Caco-2 (cell line): ENCODE data around the gene UGT1A4. TPM values are rescaled to one million over a fixed set of nuclear protein-coding genes. Genes with fewer than 3 reads are reported as not detected.

Experiments used
- BruUV-seq: library from RNA; stranded (reverse); fragments of 400-500 nt; replicated peaks from 2 replicates; lab custom pipeline; 2021; lab: Mats Ljungman, UMichigan
- CTCF ChIA-PET: fragments of 300-600 bp; sonication (Branson Sonifier 250); formaldehyde crosslinking; loops from one replicate; lab custom pipeline; 2022; ENCODE audit warnings: antibody characterized with exemption; lab: Charles Lee
- POLR2A ChIA-PET: fragments of 300-600 bp; sonication (Branson Sonifier 250); formaldehyde crosslinking; loops from one replicate; lab custom pipeline; 2022; ENCODE audit warnings: antibody characterized with exemption; lab: Charles Lee
- DNase-seq, 2 experiments: peaks; one replicate each; pipeline versions ENCODE4 v3.0.0 to v3.0.0-alpha.2; 2020 to 2022
- H3K27me3 ChIP-seq: replicated peaks from 2 replicates; pipeline ENCODE4 v1.6.0; 2011; ENCODE audit warnings: low read length; ENCODE audit not compliant: control insufficient read depth, insufficient read depth
- H3K36me3 ChIP-seq: 2 replicates; pipeline ENCODE4 v1.5.1; 2011; ENCODE audit warnings: low read length; ENCODE audit not compliant: control insufficient read depth, insufficient read depth
- H3K4me1 ChIP-seq: fragments of 250-450 bp; sonication (Bioruptor Pico); 2 replicates; pipeline ENCODE4 v1.5.1; 2020; ENCODE audit warnings: mild to moderate bottlenecking
- H3K4me3 ChIP-seq: 2 replicates; pipeline ENCODE4 v1.5.1; 2011; ENCODE audit warnings: low read depth, mild to moderate bottlenecking, control low read depth, low read length
- H3K9me3 ChIP-seq: fragments of 250-450 bp; sonication (Bioruptor Pico); 2 replicates; pipeline ENCODE4 v1.5.1; 2020; ENCODE audit warnings: mild to moderate bottlenecking, moderate library complexity
- H3K27ac Mint-ChIP-seq: one replicate; pipeline ENCODE4 v1.8.0; 2022; ENCODE audit warnings: mixed read lengths; ENCODE audit not compliant: unreplicated experiment
- H3K27me3 Mint-ChIP-seq: one replicate; pipeline ENCODE4 v1.8.0; 2022; ENCODE audit warnings: mixed read lengths; ENCODE audit not compliant: insufficient read depth, unreplicated experiment
- H3K36me3 Mint-ChIP-seq: one replicate; pipeline ENCODE4 v1.8.0; 2022; ENCODE audit warnings: mild to moderate bottlenecking, mixed read lengths; ENCODE audit not compliant: insufficient read depth, unreplicated experiment
- H3K4me1 Mint-ChIP-seq: one replicate; pipeline ENCODE4 v1.8.0; 2022; ENCODE audit warnings: low read depth, mixed read lengths; ENCODE audit not compliant: unreplicated experiment
- H3K4me3 Mint-ChIP-seq: one replicate; pipeline ENCODE4 v1.8.0; 2022; ENCODE audit warnings: mild to moderate bottlenecking, moderate library complexity, mixed read lengths; ENCODE audit not compliant: unreplicated experiment
- H3K9me3 Mint-ChIP-seq: one replicate; pipeline ENCODE4 v1.8.0; 2022; ENCODE audit warnings: mixed read lengths; ENCODE audit not compliant: unreplicated experiment
- intact Hi-C: fragments of 100-400 bp; cut with micrococcal nuclease; formaldehyde crosslinking; loops from one replicate; pipeline ENCODE4 v1.10.0; 2022; ENCODE audit not compliant: unreplicated experiment
- total RNA-seq: library from RNA; stranded (reverse); gene quantifications from 2 replicates; pipeline ENCODE4 v1.2.3, GENCODE V29; 2022
- TF ChIP-seq, protein P1 (sequence below), 2 experiments: fragments of 200-600 bp in 1 of 2; IDR thresholded peaks; 1 replicate in 1 of 2; 2 replicates in 1 of 2; pipeline versions ENCODE4 v1.5.1 to v1.8.0; 2011 to 2022; ENCODE audit warnings: antibody characterized with exemption in 1 of 2, control low read depth in 1 of 2, inconsistent platforms in 1 of 2, low read depth in 1 of 2, low read length in 1 of 2, mild to moderate bottlenecking in 1 of 2, moderate library complexity in 1 of 2; ENCODE audit not compliant: insufficient read depth in 1 of 2, severe bottlenecking in 1 of 2, unreplicated experiment in 1 of 2

The UGT1A4 gene
- total RNA-seq, 1 experiment from 2014 or later, result 0.79 TPM

DNA sequence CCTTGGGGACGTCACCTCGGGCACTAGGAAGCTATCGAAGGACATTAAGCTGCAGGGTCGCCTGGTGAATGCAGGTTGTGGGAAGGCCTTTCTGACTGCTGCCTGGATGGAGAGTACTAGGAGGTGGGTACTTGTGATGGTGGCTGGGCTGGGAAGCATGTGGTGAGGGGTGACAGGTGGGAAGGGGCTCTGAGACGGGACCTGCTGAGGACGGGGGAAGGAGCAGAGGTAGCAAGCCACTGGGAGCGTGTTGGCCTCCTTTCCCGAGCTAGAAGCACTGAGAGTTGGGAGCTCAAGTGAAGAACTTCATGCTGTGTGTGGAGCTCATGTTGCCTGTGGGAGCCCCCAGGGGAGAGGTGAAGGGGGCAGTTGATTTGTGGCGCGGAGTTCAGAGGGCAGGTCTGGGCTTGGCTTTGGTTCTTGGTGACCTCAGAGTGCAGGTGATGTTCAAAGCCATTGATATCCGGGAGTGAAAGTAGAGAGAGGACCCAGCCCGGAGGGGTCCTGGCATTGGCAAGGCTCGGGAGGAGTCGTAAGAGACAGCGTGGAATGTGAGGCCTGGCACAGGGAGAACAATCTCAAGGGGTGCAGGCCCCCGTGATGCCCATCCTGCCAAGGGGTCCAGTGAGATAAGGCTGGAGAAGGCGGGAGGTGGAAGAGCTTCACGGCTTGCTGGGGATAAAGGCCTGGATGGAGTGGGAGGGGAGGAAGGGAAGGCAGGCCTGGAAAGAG, 72.8 kb downstream of the UGT1A4 start:
- intact Hi-C loops, result no loop called here
- TF ChIP-seq, protein P1, sequence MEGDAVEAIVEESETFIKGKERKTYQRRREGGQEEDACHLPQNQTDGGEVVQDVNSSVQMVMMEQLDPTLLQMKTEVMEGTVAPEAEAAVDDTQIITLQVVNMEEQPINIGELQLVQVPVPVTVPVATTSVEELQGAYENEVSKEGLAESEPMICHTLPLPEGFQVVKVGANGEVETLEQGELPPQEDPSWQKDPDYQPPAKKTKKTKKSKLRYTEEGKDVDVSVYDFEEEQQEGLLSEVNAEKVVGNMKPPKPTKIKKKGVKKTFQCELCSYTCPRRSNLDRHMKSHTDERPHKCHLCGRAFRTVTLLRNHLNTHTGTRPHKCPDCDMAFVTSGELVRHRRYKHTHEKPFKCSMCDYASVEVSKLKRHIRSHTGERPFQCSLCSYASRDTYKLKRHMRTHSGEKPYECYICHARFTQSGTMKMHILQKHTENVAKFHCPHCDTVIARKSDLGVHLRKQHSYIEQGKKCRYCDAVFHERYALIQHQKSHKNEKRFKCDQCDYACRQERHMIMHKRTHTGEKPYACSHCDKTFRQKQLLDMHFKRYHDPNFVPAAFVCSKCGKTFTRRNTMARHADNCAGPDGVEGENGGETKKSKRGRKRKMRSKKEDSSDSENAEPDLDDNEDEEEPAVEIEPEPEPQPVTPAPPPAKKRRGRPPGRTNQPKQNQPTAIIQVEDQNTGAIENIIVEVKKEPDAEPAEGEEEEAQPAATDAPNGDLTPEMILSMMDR (IDR thresholded peaks at IDR 0.05; ENCODE audit: insufficient read depth in 1 of 2, low read depth in 1 of 2, low read length in 1 of 2, severe bottlenecking in 1 of 2, unreplicated experiment in 1 of 2), result no peak
- POLR2A ChIA-PET, result no interaction called here
- Histone ChIP-seq H3K36me3 (no peaks in the 10 kb centered on the region), H3K27me3 (no peaks in the 10 kb centered on the region), H3K4me3 (no peak overlapping the region), H3K9me3 (no peaks in the 10 kb centered on the region), H3K4me1 (no peaks in the 10 kb centered on the region)
- H3K36me3 Mint-ChIP-seq, result no peaks in the 10 kb centered on the region
- BruUV-seq, result no TSS peak
- no peak overlapping the region for H3K27ac Mint-ChIP-seq
- no peaks in the 10 kb centered on the region for H3K27me3 Mint-ChIP-seq
- DNase-seq, result no peak
- H3K4me3 Mint-ChIP-seq, result no peak overlapping the region
- CTCF ChIA-PET, result no interaction called here
- no peaks in the 10 kb centered on the region for H3K9me3 Mint-ChIP-seq
- H3K4me1 Mint-ChIP-seq, result no peaks in the 10 kb centered on the region

DNA sequence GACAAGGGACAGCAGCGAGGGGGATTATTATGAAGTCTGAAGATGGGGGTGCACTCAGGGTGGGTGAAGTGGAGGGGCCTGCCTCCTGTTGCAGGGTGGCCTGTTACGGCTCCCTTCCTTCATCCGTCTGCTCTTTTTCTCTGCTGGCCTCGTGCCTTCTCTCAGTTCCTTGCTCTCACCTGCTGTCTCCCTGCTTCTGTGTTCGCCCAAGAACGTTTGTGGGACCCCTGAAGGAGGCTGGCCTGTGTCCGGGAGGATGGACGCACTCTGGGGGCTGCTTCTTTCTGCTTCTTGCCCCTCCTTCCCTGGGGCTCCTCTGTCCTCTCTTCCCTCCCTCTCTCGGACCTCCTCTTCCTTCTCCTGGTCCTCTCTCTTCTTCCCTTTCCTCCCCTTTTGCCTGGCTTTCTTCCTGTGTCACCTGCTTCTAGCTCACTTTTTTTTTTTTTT, 73.4 kb downstream of the UGT1A4 start:
- no TSS peak for BruUV-seq
- TF ChIP-seq, protein P1 (IDR thresholded peaks at IDR 0.05; ENCODE audit: insufficient read depth in 1 of 2, low read depth in 1 of 2, low read length in 1 of 2, severe bottlenecking in 1 of 2, unreplicated experiment in 1 of 2), result no peak
- no peak overlapping the region for H3K4me3 ChIP-seq
- Mint-ChIP-seq H3K27me3 (no peaks in the 10 kb centered on the region), H3K36me3 (no peaks in the 10 kb centered on the region), H3K9me3 (no peaks in the 10 kb centered on the region), H3K4me3 (no peak overlapping the region), H3K27ac (no peak overlapping the region), H3K4me1 (no peaks in the 10 kb centered on the region)
- H3K9me3 ChIP-seq, result no peaks in the 10 kb centered on the region
- ChIA-PET CTCF (interaction anchor here (0.7 kb wide), 1 partner anchor 137 kb away, joined by 3 read pairs; no protein-coding TSS in a partner anchor), POLR2A (no interaction called here)
- no peaks in the 10 kb centered on the region for H3K36me3 ChIP-seq
- intact Hi-C loops, result no loop called here
- DNase-seq, result no peak
- H3K27me3 ChIP-seq, result no peaks in the 10 kb centered on the region
- H3K4me1 ChIP-seq, result no peaks in the 10 kb centered on the region

DNA sequence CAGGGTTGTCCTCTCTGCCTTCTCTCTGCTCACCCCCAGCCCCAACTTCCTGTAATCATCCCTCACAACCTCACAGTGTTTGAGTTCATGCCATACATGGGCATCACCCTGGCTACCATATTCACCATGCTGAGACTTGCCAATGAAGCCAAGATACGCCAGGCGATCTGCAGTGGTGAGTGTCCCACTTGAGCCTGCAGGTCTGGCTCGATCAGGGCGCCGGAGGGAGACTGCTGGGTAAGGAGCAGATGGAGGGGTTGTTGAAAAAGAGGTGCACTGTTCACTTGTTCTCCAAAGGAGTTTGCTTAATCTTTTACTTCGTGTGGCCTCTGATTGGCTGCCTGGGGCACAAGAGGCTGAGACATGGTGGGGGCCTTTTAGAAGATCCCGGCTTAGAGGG, 74.2 kb downstream of the UGT1A4 start:
- no peak overlapping the region for H3K4me3 Mint-ChIP-seq
- BruUV-seq, result no TSS peak
- H3K4me3 ChIP-seq, result no peak overlapping the region
- H3K9me3 ChIP-seq, result no peaks in the 10 kb centered on the region
- no peaks in the 10 kb centered on the region for H3K4me1 ChIP-seq
- no peak overlapping the region for H3K27ac Mint-ChIP-seq
- H3K27me3 ChIP-seq, result no peaks in the 10 kb centered on the region
- no peaks in the 10 kb centered on the region for H3K4me1 Mint-ChIP-seq
- ChIA-PET CTCF (interaction anchor here (0.7 kb wide), 1 partner anchor 136 kb away, joined by 3 read pairs; no protein-coding TSS in a partner anchor), POLR2A (no interaction called here)
- no peaks in the 10 kb centered on the region for H3K36me3 ChIP-seq
- intact Hi-C loops, result no loop called here
- no peak for DNase-seq
- TF ChIP-seq, protein P1 (IDR thresholded peaks at IDR 0.05; ENCODE audit: insufficient read depth in 1 of 2, low read depth in 1 of 2, low read length in 1 of 2, severe bottlenecking in 1 of 2, unreplicated experiment in 1 of 2), result no peak
- H3K27me3 Mint-ChIP-seq, result no peaks in the 10 kb centered on the region
- H3K9me3 Mint-ChIP-seq, result no peaks in the 10 kb centered on the region
- no peaks in the 10 kb centered on the region for H3K36me3 Mint-ChIP-seq
